SK-N-MC (cell line): ENCODE results near the gene P2RY2.

Source experiments
- EZH2 ChIP-seq: fragments of 200-600 bp; sonication (generic); IDR thresholded peaks from one replicate; pipeline ENCODE4 v1.6.1; 2017; ENCODE audit warnings: antibody characterized with exemption
- FOXP2 ChIP-seq: optimal IDR thresholded peaks from 2 replicates; pipeline ENCODE3; 2011; ENCODE audit warnings: mild to moderate bottlenecking, moderate library complexity; ENCODE audit not compliant: insufficient read depth; ENCODE audit errors: extremely low read length, control extremely low read depth
- POLR2AphosphoS5 ChIP-seq: IDR thresholded peaks from 2 replicates; pipeline ENCODE4 v1.6.1; 2012; ENCODE audit warnings: mild to moderate bottlenecking, low read depth, low read length, borderline replicate concordance

DNA sequence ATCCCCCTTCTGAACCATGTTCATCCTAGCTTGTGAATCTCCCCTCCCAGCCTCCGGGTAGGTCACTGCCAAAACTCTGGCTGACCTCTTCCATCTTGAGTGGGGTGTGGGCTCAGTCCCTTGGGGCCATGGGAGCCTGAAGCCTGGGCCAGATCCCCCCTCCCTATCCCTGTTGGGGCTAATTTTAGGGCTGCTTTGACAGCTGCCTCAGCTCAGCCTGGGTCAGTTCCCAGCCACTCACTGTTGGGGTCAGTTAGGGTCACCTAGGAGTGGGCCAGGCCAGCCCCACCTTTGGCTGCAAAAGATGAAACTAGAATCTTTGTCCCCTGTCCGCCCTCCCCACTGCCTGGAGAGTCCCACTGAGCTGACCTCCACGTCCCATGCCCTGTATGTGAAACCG, 29.8 kb upstream of the P2RY2 start:
- TF ChIP-seq EZH2 (no peak), POLR2AphosphoS5 (no peak), FOXP2 (no peak)
